ENCODE results near the gene ITPK1.

ITPK1 gene

DNA sequence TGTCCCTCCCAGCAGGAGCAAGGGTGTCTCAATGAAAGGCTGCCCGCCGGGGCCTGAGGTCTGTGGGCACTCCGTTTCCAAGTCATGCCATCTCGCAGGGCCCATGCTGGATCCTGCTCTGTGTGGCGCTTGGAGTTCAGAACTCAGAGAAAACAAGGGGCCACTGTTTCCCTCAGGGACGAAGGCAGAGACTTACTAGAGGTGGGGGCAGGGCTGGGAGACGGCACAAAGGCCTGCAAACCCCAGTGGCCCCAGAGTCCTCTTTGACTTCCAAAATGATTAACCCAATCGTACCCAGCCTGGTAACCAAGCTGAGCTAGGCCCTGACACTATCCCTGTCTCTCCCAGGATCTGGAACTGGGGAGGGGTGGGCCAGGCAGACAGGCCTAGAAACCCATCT, 95.8 kb downstream of the ITPK1 start:
- Histone ChIP-seq H3K27me3 (ENCODE audit: insufficient read depth, low read depth) (no peaks in the 10 kb centered on the region), H3K4me2 (no peak overlapping the region), H2AFZ (ENCODE audit: low read depth) (no peak overlapping the region), H3K27ac (no peak overlapping the region), H3K79me2 (ENCODE audit: insufficient read depth, low read depth) (no peaks in the 10 kb centered on the region), H3K4me3 (IDR thresholded peaks at IDR 0.05; ENCODE audit: insufficient read depth, low read depth, low read length) (no peak overlapping the region), H4K20me1 (ENCODE audit: insufficient read depth) (no peaks in the 10 kb centered on the region), H3K9ac (no peak overlapping the region), H3K36me3 (ENCODE audit: insufficient read depth) (no peaks in the 10 kb centered on the region), H3K4me1 (ENCODE audit: low read depth, poor library complexity, severe bottlenecking) (peaks cover 7% of the 10 kb centered on the region)
- TF ChIP-seq, protein P1, sequence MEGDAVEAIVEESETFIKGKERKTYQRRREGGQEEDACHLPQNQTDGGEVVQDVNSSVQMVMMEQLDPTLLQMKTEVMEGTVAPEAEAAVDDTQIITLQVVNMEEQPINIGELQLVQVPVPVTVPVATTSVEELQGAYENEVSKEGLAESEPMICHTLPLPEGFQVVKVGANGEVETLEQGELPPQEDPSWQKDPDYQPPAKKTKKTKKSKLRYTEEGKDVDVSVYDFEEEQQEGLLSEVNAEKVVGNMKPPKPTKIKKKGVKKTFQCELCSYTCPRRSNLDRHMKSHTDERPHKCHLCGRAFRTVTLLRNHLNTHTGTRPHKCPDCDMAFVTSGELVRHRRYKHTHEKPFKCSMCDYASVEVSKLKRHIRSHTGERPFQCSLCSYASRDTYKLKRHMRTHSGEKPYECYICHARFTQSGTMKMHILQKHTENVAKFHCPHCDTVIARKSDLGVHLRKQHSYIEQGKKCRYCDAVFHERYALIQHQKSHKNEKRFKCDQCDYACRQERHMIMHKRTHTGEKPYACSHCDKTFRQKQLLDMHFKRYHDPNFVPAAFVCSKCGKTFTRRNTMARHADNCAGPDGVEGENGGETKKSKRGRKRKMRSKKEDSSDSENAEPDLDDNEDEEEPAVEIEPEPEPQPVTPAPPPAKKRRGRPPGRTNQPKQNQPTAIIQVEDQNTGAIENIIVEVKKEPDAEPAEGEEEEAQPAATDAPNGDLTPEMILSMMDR (conservative IDR thresholded peaks at IDR 0.05; ENCODE audit: low read depth, low read length): no peak

DNA sequence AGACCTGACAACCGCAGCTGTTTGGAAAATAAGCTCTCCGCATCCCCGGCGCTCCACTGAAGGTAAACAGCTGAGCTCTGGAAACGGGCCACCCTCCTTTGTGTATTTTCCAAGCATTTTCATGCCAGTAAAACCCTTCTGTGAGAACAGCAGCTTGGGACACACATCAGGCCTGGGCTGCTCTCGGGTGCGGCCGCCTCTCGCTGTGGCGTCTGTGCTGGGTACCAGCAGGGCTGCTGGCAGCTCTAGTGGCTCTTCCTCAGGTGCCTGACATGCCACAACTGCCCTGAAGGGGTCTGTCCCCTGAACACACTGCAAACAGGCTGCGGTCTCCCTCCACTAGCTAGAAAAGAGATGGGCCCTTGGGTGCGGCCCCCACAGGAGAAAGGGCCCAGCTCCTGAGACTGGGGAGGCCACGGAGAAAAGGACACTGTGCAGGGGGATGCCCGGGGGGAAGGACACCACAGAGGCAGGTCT, 96.3 kb downstream of the ITPK1 start:
- peaks cover 12% of the 10 kb centered on the region for H3K4me1 ChIP-seq (ENCODE audit: low read depth, poor library complexity, severe bottlenecking)
- no peaks in the 10 kb centered on the region for H3K79me2 ChIP-seq (ENCODE audit: insufficient read depth, low read depth)
- H3K4me3 ChIP-seq (IDR thresholded peaks at IDR 0.05; ENCODE audit: insufficient read depth, low read depth, low read length): no peak overlapping the region
- TF ChIP-seq, protein P1 (conservative IDR thresholded peaks at IDR 0.05; ENCODE audit: low read depth, low read length): no peak
- no peaks in the 10 kb centered on the region for H3K36me3 ChIP-seq (ENCODE audit: insufficient read depth)
- no peaks in the 10 kb centered on the region for H4K20me1 ChIP-seq (ENCODE audit: insufficient read depth)
- H3K27me3 ChIP-seq (ENCODE audit: insufficient read depth, low read depth): no peaks in the 10 kb centered on the region
- H3K9ac ChIP-seq: no peak overlapping the region
- H3K4me2 ChIP-seq: no peak overlapping the region
- H2AFZ ChIP-seq (ENCODE audit: low read depth): no peak overlapping the region
- no peak overlapping the region for H3K27ac ChIP-seq

DNA sequence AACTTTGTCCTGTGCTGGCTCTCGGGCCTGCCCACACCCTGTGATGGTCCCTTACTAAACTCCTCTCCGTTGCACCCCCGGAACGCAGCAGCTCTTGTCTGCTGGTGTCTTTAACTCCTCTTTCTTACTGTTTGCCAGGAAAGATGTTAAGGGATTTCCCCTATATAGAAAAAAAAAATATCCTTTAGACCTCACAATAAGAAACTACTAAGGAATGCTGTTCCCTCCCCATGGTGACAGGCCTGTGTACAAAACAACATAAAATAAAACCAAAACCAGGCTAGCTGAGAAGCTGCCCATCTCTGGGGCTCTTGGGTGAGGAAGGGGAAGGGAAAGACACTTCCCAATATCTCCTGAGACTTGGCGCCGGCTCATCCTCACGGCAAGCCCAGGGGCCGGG, 97.4 kb downstream of the ITPK1 start:
- no peak overlapping the region for H3K27ac ChIP-seq
- H3K36me3 ChIP-seq (ENCODE audit: insufficient read depth): no peaks in the 10 kb centered on the region
- H3K79me2 ChIP-seq (ENCODE audit: insufficient read depth, low read depth): no peaks in the 10 kb centered on the region
- no peaks in the 10 kb centered on the region for H4K20me1 ChIP-seq (ENCODE audit: insufficient read depth)
- no peaks in the 10 kb centered on the region for H3K27me3 ChIP-seq (ENCODE audit: insufficient read depth, low read depth)
- no peak overlapping the region for H2AFZ ChIP-seq (ENCODE audit: low read depth)
- no peak overlapping the region for H3K4me3 ChIP-seq (IDR thresholded peaks at IDR 0.05; ENCODE audit: insufficient read depth, low read depth, low read length)
- no peak overlapping the region for H3K9ac ChIP-seq
- TF ChIP-seq, protein P1 (conservative IDR thresholded peaks at IDR 0.05; ENCODE audit: low read depth, low read length): no peak
- no peak overlapping the region for H3K4me2 ChIP-seq
- H3K4me1 ChIP-seq (ENCODE audit: low read depth, poor library complexity, severe bottlenecking): peaks cover 23% of the 10 kb centered on the region

DNA sequence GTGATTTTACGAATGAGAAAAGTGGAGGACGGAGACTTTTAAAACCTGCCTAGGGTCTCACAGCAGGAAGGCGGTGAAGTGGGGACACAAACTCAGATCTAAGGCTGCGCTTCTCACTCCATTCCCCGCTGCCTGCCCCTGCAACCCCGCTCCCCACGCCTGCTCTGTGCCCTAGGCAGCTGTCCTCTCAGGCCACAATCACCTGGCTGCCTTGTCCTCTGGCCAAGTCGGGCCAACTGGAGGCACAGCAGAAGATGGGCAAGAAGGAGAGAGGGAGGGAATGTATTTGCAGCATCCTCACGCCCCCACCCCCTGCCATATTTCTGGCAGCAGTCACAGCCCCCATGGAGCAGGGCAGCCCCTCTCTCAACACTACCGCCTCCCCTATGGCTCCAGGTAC, 97.8 kb downstream of the ITPK1 start:
- TF ChIP-seq, protein P1 (conservative IDR thresholded peaks at IDR 0.05; ENCODE audit: low read depth, low read length): no peak
- Histone ChIP-seq H3K9ac (no peak overlapping the region), H3K36me3 (ENCODE audit: insufficient read depth) (no peaks in the 10 kb centered on the region), H3K4me3 (IDR thresholded peaks at IDR 0.05; ENCODE audit: insufficient read depth, low read depth, low read length) (no peak overlapping the region), H3K27me3 (ENCODE audit: insufficient read depth, low read depth) (no peaks in the 10 kb centered on the region), H3K4me2 (no peak overlapping the region), H2AFZ (ENCODE audit: low read depth) (no peak overlapping the region), H3K79me2 (ENCODE audit: insufficient read depth, low read depth) (no peaks in the 10 kb centered on the region), H3K27ac (no peak overlapping the region), H4K20me1 (ENCODE audit: insufficient read depth) (no peaks in the 10 kb centered on the region), H3K4me1 (ENCODE audit: low read depth, poor library complexity, severe bottlenecking) (peaks cover 28% of the 10 kb centered on the region)

Data from KMS-11 (cell line).